Keratinocyte (primary cell): ENCODE measurements around the gene SLC26A3.

Experiments
- CTCF ChIP-seq, 3 experiments: IDR thresholded peaks in 1 of 3; conservative IDR thresholded peaks in 1 of 3; optimal IDR thresholded peaks in 1 of 3; 2 replicates in 2 of 3; 3 replicates in 1 of 3; pipeline versions ENCODE3 to v1.5.1; 2011; ENCODE audit warnings: low read length in 3 of 3, mild to moderate bottlenecking in 3 of 3, moderate library complexity in 2 of 3, control low read depth in 1 of 3, inconsistent platforms in 1 of 3; ENCODE audit not compliant: insufficient read depth in 2 of 3; ENCODE audit errors: extremely low read depth in 1 of 3
- EZH2 ChIP-seq: IDR thresholded peaks from one replicate; pipeline ENCODE4 v1.6.1; 2012; ENCODE audit warnings: inconsistent platforms, mild to moderate bottlenecking, low read length, moderate library complexity

- TF ChIP-seq CTCF (optimal IDR thresholded peaks at IDR 0.05 in 1 of 3, IDR thresholded peaks at IDR 0.05 in 1 of 3, conservative IDR thresholded peaks at IDR 0.05 in 1 of 3; ENCODE audit: extremely low read depth in 1 of 3, insufficient read depth in 2 of 3, low read length in 3 of 3), result no peak
- TF ChIP-seq EZH2, result no peak
Observed at GRCh38 chr7:107773027-107773426, 30.0 kb downstream of the SLC26A3 start.
